IPS DF 19.7 (cell line): ENCODE measurements around the gene GHR.

ENCODE experiments used
- DNase-seq: peaks from one replicate; pipeline ENCODE4 v3.0.0-alpha.2; 2013; ENCODE audit warnings: low read depth, low spot score

The GHR gene

DNA sequence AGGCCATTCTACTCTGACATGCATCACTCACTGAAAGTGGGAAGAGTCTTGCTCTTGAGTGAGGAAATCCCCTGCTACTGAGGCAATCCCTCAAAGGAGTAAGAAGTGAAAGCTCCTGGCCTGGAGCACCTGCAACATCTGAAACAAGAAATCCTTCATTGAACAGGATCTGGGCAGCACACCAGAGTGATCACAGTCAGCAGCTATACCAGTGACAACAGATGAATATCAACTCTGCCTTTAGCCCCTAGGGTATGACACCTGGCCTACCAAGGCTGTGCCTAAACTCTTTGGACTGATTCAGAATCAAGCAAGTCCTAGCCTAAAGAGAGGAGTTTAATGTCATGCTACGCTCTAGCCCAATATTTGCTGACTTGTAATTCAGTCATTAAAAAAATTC is 177.2 kb downstream of the GHR start:
- no peak for DNase-seq

DNA sequence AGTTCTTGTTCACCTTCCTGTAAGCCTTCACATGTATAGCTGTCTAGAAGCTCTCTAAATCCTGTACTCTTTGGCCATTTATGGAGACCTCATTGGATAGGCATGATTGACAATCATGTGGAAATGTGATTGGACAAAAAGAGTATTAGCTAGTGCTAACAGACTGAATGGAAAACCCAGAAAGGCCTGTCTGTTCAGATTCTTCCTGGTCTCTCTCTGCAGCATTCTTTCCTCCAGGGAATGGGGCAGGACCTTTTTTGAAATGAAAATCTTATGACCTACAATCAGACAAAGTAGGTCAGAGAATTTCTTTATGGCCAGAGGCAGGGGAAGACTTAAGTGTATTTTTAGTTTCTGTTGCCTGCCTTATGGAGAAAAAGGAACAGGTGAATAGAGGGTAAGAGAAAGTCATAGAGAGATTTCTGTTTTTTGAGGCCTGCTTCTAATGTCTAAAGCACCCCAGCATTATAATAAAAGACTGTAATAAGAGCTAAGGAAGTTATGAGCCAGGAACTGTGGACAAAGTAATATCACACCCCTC is 181.0 kb downstream of the GHR start:
- DNase-seq, result no peak

DNA sequence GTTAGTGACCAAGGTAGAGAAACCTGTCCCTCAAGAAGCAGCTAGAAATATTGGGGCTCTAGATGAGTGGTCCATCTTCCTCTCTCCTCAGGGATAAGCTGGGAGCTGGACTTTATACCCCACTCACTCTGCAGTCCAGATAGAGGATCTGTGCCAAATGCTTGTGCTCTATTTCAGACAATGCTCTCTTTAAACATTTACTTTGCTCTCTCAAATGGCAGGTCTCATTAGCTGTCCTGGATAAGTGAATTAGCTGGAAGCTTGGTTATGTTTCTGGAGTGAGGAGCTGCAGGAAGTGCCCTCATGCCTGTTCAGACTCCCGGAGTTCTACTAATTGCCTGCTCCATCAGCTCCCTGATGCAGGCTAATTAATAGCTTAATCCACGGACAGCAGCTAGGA is 182.3 kb downstream of the GHR start:
- no peak for DNase-seq

DNA sequence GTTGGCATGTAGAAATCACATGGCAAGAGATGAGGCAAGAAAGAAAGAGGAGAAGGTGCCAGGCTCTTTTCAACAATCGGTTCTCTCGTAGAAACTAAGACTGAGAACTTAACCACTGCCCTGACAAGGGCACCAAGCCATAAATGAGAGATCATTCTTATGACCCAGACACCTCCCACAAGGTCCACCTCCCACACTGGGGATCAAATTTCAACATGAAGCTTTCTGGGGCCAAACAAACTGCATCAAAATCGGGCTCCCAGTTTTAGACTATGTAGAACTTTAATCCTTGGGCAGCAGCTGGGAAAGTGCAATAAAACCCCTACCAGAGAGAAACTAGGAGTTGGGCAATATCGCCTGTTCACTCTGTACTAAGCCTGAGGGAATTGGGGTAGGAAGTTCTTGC is 183.2 kb downstream of the GHR start:
- no peak for DNase-seq

DNA sequence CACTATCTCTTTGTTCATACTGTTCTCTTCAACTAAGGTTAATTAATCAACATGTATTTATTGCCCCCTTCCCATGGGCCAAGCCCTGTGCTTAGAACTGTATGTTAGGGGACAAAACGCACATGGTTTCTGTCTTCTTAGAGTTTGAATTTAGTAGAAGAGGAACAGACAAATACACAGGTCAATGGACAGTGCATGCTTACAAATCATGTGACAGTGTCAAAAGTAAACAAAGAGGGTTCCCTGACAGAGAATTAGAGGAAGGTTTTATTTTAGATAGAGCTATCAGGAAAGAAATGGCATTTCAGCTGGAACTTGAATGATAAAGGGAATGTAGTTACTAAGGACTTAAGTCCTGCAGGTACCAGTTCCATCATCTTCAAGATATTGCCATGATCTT is 188.2 kb downstream of the GHR start:
- no peak for DNase-seq

DNA sequence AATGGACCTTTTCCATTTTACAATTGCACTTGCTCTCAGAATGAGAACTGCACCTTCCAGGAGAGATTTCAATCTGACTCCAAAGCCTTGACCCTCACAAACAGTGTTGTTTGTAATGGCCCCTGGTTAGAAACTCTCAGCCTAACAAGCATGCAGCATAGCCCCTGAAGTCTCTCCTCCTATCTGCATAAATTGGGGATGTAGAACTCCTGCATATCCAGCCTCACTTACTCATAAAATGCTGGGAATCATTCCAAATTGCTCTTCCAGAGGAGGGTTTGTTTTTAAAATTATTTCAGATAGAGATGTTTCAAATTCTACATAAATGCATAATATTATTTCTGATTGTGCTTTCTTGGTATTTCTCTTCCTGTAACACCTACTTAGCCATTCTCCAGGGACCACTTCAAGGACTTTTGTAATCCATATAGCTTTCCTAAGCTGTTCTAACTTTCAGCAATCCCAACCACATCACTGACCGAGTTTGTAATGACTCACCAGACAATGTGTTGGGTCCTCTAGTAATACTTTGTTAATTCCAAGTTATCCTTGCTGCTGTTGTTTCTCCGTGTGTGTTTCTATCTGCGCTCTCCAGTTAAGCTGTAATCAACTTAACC is 189.6 kb downstream of the GHR start:
- no peak for DNase-seq

DNA sequence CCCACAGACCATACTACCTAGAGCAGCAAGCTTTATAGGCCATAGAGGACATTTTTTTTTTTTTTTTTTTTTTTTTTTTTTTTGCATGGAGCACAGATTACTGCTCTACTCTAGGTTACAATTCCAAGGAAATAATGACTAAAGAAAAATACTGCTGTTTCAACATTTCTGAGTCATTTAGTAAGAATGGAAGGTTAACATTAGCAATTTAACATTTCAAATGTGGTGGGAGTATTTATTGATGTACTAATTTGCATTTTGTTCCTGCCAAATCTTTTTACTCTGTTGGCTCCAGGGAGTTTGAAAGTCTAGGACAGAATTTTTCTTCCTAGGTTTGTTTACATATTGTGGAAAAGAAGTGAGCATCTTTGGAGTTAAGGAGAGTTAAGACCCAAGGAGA is 191.3 kb downstream of the GHR start:
- no peak for DNase-seq

DNA sequence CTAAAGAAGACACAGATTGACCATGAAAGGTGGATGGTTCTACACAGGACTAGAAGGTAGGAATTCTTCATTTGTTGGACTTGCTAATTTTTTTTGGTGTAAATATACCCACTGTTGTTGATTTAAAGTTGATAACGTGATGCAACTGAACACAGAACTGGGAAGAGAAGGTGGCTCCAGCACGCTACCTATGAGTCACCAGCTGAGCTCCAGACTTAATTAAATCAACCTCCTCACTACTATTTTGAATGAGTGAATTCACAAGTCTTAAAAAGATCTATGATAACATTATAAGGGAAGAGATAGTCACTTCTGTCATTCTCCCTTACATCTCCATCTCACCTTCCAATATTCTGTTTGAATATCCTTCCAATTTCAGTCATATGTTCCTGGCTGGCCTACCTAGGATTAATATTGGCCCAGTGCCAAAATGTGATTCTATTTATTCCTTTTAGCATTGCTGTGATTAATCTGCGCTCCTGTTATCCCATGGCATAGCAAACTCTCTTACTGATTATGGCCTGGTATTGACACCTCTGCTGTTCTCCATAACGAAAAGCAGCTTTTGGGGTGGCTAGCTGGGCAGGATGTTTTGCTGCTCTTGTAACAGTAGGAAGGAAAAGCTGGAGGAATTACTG is 197.5 kb downstream of the GHR start:
- no peak for DNase-seq

DNA sequence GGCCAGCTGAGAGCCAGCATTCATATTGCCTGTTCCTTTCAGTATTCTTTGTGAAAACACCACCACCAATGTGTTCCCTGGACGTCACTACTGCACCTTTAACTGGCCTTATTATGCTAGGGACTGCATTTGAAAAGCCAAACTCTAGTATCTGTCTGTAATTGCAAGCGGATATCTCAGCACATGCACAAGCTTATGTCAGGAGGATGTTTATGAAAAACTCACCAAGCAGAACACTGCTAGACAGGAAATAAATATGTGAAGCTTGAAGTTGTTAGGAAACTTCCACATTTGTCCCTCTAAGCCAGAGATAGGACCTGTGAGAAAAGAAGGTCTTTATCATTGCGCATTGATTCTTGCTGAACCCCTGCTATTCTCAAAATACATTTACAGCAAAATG is 198.0 kb downstream of the GHR start:
- no peak for DNase-seq

DNA sequence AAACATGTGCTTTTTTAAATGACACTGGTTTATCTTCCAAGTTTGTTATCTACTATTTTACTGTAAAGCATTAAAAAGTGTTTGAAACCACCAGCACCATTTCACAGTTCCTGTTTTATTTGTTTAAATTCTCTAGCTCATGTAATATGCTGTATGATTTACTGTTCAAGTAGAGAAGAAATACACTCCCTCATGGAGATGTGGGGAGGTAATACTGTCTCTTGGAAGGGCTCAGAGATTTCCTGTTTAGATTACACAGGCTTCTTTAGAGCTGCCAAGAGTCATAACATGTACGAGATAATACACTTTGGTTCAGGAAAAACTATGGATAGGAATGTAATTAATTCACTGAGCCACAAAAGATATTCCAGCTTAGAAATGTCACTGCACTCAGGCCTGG is 198.4 kb downstream of the GHR start:
- no peak for DNase-seq

DNA sequence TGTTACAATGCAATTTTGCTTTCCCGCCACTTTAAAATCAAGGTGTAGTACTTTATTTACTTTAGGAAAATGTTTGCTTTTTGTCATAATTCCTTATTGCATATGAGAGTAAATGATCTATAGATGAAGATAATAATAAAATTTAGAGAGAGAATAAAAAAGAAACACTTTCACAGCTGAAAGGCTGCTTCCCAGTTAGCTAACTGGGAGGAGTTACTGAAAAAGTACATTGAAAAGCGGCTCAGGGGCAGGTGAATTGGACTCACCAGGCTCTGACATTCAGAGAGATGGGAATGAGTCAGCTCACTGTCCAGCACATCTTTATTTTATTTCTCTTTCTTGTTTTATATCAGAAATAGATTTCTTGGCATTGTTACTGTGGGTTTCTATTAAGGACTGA is 201.7 kb downstream of the GHR start:
- DNase-seq, result no peak

DNA sequence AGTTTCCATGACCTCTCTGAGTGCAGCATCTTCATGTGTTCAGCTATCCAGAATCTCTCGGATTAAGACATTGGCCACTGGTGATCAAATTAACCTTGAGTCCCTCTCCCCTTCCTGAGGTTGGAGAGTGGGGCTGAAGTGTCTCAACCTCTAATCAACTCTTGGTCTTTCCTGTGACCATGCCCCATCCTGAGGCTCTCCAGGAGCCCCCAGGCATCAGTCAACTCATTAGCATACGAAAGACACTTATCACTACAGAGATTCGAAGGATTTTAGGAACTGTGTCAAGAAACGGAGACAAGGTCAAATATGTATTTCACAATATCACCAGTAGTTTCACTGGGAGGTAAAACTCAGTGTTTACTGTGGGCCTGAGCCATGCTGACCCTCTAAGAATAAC is 203.2 kb downstream of the GHR start:
- DNase-seq, result no peak

DNA sequence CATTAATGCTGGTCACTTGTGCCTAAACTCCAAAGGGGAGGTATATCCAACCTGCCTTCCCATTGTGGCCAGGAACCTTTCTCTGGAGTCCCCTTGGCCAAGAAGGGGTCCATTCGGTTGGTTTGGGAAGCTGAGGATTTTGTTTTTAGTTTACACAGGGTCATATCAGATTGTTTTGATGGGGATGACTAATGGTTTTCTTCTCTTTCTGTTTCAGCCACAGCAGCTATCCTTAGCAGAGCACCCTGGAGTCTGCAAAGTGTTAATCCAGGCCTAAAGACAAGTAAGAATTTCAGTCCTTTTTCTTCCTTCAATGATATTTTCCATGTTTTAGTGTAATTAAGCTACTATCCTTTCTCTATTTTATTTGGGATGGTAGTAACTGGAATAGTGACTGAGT is 205.6 kb downstream of the GHR start:
- DNase-seq, result no peak

DNA sequence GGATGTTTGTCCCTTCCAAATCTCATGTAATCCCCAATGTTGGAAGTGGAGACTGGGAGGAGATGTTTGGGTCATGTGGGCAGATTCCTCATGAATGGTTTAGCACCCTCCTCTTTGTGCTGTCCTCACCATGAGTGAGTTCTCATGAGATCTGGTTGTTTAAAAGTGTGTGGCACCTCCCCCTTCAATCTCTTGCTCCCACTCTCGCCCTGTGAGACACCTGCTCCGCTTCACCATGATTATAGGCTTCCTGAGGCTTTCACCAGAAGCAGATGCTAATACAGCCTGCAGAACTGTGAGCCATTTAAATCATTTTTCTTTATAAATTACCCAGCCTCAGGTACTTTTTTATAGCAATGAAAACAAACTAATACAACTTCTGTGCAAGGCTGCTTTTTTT is 206.0 kb downstream of the GHR start:
- no peak for DNase-seq

DNA sequence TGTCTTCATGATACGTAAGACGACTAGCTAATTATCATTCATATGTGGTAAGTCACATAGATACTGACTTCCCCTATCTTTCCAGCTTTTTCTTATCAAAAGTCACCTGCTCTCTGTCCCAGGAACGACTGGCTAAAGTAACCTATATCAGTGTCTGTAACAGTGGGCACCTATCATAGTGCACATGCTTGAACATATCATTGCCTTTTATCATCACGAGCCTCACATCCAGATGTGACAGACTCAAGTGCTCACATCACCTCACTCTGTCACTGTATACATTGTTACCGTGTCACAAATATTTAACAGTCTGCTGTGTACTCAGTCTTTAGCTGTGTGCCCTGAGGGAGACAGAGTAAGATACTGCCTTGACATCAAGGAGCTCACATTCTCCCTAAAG is 208.0 kb downstream of the GHR start:
- no peak for DNase-seq

DNA sequence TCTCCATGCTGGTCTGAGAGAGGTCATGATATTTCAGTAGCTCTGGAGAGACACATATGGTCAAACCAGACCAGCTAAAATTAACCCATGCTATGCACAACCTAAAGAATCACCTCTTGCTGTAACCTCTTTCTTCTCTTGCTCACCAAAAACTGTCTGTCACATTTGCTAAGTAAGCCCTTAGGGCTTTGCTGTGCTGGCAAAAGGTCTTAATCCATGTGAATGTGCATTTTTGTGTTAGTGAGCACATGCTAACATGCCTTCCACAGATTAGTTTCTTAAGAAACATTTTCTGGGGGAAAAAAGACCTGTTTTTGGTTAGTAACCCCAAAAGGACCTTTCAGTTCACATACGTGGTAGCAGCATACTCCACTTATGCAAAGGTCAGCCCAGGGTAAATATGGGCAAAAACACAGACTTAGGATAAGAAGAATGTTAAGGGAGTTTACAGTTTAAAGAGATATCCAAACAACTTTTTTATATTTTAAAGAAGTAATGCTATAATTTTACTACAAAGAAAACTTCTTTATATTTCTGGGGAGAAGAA is 209.2 kb downstream of the GHR start:
- no peak for DNase-seq

DNA sequence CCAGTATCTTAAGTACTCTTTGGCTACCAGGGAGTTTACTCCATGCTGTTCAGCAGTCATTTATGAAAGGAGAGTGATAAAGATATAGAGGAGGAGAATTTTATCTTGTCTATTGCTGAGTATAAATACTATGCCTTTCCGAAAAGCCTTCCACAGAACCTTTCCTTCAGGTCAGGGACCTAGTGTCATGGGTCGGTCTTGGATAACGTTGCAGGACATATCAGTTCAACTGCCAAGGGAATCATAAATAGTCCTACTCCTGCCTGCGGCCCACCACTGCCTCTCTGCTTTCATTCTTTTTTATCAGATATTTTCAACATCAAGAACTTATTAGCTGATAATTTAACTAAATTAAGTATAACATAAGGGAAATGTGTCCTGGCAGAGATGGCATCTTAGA is 211.3 kb downstream of the GHR start:
- DNase-seq, result no peak

DNA sequence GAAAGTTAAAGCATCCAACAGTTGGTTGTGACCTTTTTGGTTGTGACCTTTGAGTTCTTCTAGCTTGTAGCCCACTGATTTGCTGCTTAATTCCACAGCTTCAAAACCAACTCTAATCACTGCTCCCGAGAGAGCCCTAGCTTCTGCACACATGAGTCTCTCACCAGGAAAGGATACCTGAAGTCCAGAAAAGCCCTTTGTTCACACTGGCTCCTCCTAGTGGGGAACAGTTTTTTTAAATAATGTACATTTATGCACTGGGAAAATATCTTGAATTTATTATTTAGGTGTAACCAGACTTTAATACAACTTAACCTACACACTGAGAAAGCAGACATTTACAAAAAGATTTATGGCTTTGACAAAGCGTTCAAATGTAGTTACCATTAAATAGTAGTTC is 213.2 kb downstream of the GHR start:
- no peak for DNase-seq

DNA sequence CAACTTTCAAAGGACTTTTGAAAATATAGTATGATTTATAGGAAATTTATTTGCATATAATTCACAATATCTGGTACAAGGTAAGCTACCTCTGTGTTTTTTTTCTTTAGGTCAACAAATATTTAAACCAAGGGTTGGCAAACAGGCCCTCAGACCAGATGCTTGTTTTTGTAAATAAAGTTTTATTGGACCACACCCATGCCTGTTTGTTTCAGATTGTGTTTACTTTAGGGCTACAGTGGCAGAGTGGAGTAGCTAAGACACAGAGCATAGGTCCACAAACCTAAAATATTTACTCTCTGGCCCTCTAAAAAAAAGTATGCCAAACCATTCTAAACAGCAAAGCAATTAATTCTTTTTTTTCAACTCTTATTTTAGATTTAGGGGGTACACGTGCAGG is 213.7 kb downstream of the GHR start:
- no peak for DNase-seq

DNA sequence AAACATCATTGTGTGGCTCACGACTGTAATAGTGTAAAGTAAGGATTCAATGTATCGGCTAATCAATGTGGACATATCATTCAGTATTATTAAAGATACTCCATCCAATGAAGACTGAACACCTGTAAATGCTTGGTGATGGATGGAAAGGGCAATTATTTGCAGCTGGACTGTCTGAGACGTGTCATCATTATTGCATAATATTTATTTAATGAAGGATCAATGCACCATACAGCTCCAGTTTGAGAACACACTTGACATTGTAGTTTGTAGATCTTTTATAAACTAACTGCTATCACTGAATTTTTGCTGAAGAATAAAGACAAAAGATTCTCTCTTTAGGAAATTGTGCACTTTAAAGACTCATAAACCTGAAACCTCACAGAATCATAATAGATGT is 215.7 kb downstream of the GHR start:
- DNase-seq, result no peak

DNA sequence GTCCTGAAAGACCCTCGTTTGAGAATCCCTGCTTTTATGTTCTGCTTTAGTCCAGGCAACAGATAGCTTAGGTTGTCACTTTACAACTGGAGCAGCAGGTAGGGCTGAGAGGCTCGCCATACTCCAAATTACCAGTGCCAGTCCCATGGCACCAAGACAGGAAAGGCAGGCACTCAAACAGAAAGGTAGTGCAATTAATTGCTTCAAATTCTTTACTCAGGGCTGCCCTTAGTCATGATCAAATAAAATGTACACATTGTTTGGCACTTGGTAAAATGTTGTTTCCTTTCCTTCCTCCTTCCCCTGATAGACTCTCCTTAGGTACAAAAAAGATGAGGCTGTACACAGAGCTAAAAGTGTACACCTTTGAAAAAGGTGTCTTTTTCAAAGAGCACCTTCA is 217.6 kb downstream of the GHR start:
- DNase-seq, result no peak

DNA sequence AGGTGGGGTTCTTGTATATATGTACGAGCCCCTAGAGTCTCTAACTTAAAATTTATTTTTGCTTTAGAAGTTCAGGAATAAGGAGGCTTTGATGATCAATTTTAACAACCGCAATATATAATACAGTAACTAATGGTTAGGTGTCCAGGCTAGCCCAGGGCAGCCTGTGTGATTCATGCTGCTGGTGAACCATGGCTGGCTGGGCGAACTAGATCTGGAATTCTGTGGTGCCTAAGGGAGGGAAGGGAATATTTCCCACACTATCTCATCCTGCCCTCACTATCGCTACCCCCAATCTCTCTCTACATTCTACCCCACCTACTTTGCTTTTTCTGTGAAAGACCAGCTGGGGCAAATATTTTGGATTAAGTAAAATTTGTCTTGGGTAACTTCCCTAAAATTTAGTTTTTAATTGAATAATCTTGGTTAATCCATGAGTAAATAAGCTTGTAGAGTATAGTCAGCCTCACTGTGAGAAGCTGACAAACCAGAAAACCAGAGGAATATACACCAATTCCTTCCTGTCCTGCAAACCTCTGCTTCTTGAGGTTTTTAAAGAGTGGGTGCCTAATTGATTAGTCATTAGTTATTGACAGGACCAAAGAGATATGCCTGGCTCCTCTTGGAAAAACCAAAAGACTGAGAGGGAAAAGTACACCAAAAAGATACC is 218.2 kb downstream of the GHR start:
- no peak for DNase-seq

DNA sequence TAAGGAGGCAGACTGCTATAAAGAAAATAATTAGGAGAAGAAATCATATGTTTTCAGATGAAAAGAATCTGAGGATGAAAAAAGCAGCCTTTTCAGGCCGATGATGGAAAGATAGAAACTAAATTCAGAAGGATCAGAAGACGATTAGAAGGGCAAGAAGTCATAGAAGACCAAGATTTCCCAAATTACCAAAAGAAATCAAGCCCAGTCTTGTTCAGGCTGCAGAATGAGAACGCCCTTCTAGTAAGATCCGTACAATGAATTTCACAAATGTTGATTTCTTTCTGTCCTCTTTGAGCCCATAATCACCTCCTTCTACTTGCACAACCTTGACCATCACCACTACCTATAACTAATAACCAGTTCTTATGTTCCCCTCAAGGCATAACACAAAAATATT is 218.8 kb downstream of the GHR start:
- no peak for DNase-seq
